Astrocyte (in vitro differentiated cells and primary cell): ENCODE results near the gene BCAN.

Experiments used
- CTCF ChIP-seq: IDR thresholded peaks from 2 replicates; pipeline ENCODE4 v1.5.1; 2011; ENCODE audit warnings: low read depth, mild to moderate bottlenecking, inconsistent platforms, low read length, moderate library complexity; ENCODE audit not compliant: insufficient read depth
- EZH2 ChIP-seq: IDR thresholded peaks from 2 replicates; pipeline ENCODE4 v1.6.1; 2012; ENCODE audit warnings: mild to moderate bottlenecking, low read length, inconsistent platforms; ENCODE audit not compliant: insufficient read depth

GRCh38 chr1:156664767-156665411 is 23.0 kb downstream of the BCAN start:
- no peak for TF ChIP-seq CTCF
- no peak for TF ChIP-seq EZH2
